Cardiac muscle cell (in vitro differentiated cells and primary cell): ENCODE results near the gene CD47. TPM values are rescaled to one million over a fixed set of nuclear protein-coding genes. Genes with fewer than 3 reads are reported as not detected.

Experiments used
- DNase-seq, 2 donors: peaks; one replicate each; pipeline versions ENCODE4 v3.0.0 to v3.0.0-alpha.2; 2010 to 2017; ENCODE audit warnings: low read depth in 1 of 2, low spot score in 1 of 2
- H3K27ac ChIP-seq: fragments of 200-600 bp; sonication (generic); 2 replicates; pipeline ENCODE4 v1.5.1; 2016
- H3K27me3 ChIP-seq: fragments of 200-600 bp; sonication (generic); 2 replicates; pipeline ENCODE4 v1.6.0; 2016; ENCODE audit warnings: control low read depth
- H3K36me3 ChIP-seq: fragments of 200-600 bp; sonication (generic); 2 replicates; pipeline ENCODE4 v1.5.1; 2016; ENCODE audit warnings: control low read depth
- H3K4me1 ChIP-seq: fragments of 200-600 bp; sonication (generic); 2 replicates; pipeline ENCODE4 v1.8.1; 2017; ENCODE audit warnings: low read depth, mild to moderate bottlenecking, mixed run types
- H3K4me3 ChIP-seq: fragments of 200-600 bp; sonication (generic); 2 replicates; pipeline ENCODE4 v1.5.1; 2016; ENCODE audit warnings: mild to moderate bottlenecking
- H3K9me3 ChIP-seq: fragments of 200-600 bp; sonication (generic); 2 replicates; pipeline ENCODE4 v1.5.1; 2017; ENCODE audit warnings: low read depth, mild to moderate bottlenecking, control low read depth
- polyA plus RNA-seq: library from polyadenylated mRNA; unstranded; fragments of >200 nt; fragmentation: Nextera tagmentation; extraction: Ambion mirVana; gene quantifications from 2 replicates; pipeline ENCODE4 v1.2.1, GENCODE V29; 2016
- total RNA-seq: library from RNA; depleted of rRNA; stranded (reverse); fragments of >200 nt; gene quantifications from 2 replicates; pipeline ENCODE4 v1.2.3, GENCODE V29; 2016
- TF ChIP-seq, protein P1 (sequence below): IDR thresholded peaks from 2 replicates; pipeline ENCODE4 v1.5.1; 2012; ENCODE audit warnings: low read depth, mild to moderate bottlenecking, low read length

CD47 gene
- total and polyA plus RNA-seq, 2 experiments from 2014 or later, result 33.2 to 34.9 TPM

DNA sequence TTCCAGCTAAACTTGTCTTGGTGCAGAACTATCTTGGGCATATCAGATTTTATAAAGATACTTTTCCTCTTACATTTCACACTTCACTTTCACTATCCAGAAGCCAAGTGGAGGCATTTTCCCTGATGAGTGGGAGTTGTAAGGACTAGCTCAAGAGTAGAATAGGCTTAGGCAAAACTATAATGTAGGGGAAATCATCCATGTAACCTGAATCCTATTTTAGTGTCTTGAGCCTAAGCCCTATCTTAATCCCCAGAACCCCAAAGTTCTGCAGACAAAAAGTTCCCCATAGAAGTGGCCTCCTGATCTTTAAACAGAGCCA lies 42.2 kb upstream of the CD47 start:
- H3K27me3 ChIP-seq, result no peaks in the 10 kb centered on the region
- H3K9me3 ChIP-seq, result no peaks in the 10 kb centered on the region
- TF ChIP-seq, protein P1, sequence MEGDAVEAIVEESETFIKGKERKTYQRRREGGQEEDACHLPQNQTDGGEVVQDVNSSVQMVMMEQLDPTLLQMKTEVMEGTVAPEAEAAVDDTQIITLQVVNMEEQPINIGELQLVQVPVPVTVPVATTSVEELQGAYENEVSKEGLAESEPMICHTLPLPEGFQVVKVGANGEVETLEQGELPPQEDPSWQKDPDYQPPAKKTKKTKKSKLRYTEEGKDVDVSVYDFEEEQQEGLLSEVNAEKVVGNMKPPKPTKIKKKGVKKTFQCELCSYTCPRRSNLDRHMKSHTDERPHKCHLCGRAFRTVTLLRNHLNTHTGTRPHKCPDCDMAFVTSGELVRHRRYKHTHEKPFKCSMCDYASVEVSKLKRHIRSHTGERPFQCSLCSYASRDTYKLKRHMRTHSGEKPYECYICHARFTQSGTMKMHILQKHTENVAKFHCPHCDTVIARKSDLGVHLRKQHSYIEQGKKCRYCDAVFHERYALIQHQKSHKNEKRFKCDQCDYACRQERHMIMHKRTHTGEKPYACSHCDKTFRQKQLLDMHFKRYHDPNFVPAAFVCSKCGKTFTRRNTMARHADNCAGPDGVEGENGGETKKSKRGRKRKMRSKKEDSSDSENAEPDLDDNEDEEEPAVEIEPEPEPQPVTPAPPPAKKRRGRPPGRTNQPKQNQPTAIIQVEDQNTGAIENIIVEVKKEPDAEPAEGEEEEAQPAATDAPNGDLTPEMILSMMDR, result no peak
- no peak overlapping the region for H3K4me3 ChIP-seq
- H3K36me3 ChIP-seq, result no peaks in the 10 kb centered on the region
- no peaks in the 10 kb centered on the region for H3K4me1 ChIP-seq
- no peak overlapping the region for H3K27ac ChIP-seq
- DNase-seq, result peak in 1 of 2 donors; percentile 13

- Histone ChIP-seq H3K27ac (no peak overlapping the region), H3K36me3 (no peaks in the 10 kb centered on the region), H3K9me3 (no peaks in the 10 kb centered on the region), H3K27me3 (no peaks in the 10 kb centered on the region), H3K4me3 (no peak overlapping the region), H3K4me1 (no peaks in the 10 kb centered on the region)
- DNase-seq, result no peak
- TF ChIP-seq, protein P1, result no peak
These were observed 40.8 kb upstream of the CD47 start for GRCh38 chr3:108131475-108132134.

GRCh38 chr3:108130701-108131474 lies 40.1 kb upstream of the CD47 start:
- no peaks in the 10 kb centered on the region for H3K9me3 ChIP-seq
- TF ChIP-seq, protein P1, result no peak
- no peaks in the 10 kb centered on the region for H3K36me3 ChIP-seq
- no peak overlapping the region for H3K27ac ChIP-seq
- H3K4me3 ChIP-seq, result no peak overlapping the region
- no peaks in the 10 kb centered on the region for H3K27me3 ChIP-seq
- no peaks in the 10 kb centered on the region for H3K4me1 ChIP-seq
- DNase-seq, result peak in 1 of 2 donors; percentile 47

GRCh38 chr3:108130236-108130635 lies 39.4 kb upstream of the CD47 start:
- DNase-seq, result no peak
- H3K27me3 ChIP-seq, result no peaks in the 10 kb centered on the region
- H3K4me1 ChIP-seq, result no peaks in the 10 kb centered on the region
- TF ChIP-seq, protein P1, result no peak
- no peaks in the 10 kb centered on the region for H3K36me3 ChIP-seq
- H3K27ac ChIP-seq, result no peak overlapping the region
- no peaks in the 10 kb centered on the region for H3K9me3 ChIP-seq
- no peak overlapping the region for H3K4me3 ChIP-seq

DNA sequence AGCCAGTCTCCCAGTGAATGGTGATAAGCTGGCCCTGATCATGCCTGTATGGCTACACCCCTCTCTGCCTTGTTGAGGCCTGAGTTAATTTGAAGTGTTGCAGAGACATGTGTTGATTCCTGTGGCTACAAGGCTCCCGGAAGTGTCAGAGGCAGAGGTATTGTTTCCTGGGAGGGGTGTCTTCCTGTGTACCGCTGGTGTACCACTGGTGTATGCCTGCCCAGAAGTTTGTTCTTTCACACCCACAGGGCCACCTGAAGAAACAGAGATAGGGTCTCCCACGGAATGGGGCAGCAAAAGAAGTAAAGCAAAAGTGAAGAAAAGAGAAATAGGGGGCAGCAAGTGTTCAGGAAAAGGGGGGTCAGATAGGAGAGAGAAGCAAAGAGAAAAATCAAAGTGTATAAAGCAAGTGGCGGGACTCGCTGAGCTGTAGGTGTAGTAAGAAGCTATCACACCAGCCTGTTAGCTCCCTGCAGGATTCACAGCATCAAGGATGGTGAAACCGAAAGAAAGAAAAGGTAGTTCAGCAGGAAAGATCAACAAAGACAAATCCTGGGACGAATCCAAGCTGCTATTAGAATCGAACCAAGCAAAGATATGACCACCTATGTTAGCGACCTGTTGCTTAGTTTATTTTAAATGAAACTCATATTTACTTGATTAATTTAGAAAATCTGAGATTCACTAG lies 36.6 kb upstream of the CD47 start:
- Histone ChIP-seq H3K36me3 (no peaks in the 10 kb centered on the region), H3K27ac (no peak overlapping the region), H3K4me1 (peaks cover 8% of the 10 kb centered on the region), H3K4me3 (no peak overlapping the region), H3K9me3 (no peaks in the 10 kb centered on the region), H3K27me3 (no peaks in the 10 kb centered on the region)
- DNase-seq, result peak in 1 of 2 donors; percentile 15
- TF ChIP-seq, protein P1, result no peak
